HG03460 (cell line): ENCODE data around the gene CCL26.
A peak's percentile ranks its signal among the peaks of the same experiment; 100 is the strongest.
"Not testable (repeated sequence)": the region's sequence is repeated elsewhere in the genome, so short reads cannot be mapped to it uniquely, and the experiment has no call there.

Source experiments
- ATAC-seq: cut with Tn5 transposase; IDR thresholded peaks from one replicate; pipeline ENCODE4 v1.9.1; 2021; ENCODE audit not compliant: unreplicated experiment

CCL26 gene

DNA sequence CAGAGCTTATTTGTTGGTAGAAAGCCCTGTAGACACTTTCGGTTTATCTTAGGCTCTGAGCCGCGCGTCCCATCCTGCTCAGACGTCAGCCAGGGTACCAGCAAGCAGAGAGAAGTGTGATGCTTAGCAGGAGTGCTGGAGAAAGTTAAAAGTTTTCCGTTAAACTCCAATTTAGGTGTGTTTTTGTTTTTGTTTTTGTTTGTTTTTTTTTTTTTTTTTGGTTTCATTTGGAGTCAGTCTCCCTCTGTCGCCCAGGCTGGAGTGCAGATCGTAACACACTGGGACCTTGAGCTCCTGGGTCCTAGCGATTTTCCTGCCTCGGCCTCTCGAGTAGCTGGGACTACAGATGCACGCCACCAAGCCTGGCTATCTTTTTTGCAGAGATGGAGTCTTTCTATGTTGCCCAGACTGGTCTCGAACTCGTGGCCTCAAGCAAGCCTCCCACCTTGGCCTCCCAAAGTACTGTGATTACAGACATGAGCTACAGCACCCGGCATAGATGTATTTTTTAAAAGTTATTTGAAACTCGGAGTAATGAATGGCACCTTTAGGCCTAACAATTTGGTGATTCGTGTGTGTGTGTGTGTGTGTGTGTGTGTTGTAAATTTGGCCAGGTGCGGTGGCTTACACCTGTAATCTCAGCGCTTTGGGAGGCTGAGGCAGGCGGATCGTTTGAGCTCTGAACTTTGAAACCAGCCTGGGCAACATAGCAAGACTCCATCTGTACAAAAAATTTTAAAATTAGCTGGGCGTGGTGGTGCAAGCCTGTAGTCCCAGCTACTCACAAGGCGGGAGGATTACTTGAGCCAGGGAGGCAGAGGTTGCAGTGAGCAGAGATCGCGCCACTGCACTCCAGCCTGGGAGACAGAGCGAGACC, 32.0 kb downstream of the CCL26 start:
- ATAC-seq = peak; percentile 29

DNA sequence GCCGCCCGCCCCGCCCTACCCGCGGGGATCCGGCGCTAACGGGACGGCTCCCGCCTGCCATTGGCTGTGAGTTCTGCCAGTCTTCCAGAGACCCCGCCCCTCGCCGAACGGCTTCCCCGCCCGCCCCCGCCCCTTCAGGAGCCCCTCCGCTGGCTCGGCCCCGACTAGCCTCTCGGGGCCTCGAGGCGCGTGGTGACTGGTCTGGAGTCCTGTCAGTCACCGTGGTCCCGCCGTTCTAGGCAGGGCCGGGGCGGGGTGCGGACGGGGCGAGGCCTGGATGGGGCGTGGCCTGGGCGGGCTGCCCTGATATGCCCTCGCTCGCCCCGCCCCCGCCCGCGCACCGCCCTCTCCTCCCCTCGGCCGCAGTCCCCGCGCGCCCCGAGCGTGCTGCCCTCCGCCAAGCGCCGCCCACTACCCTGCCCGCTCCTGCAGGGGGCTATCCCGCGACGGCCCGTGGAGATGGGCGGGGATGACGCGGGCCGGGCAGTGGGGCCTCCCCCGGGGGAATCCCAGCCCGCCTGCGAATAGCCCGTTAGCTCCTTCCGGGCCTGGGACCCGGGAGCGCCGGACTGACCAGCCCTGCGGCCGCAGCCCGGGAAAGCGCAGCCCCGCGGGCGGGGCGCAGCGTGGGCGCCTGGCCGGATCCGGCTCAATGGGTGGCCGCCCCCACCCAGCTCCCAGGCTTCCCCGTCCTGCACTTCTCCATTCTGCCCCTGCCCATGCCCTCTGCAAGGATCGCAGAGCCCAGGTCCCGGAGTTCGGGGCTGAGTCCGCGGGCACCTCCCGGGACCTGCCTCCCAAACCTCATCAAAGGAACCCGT, 32.8 kb downstream of the CCL26 start:
- ATAC-seq = peak; percentile 92

DNA sequence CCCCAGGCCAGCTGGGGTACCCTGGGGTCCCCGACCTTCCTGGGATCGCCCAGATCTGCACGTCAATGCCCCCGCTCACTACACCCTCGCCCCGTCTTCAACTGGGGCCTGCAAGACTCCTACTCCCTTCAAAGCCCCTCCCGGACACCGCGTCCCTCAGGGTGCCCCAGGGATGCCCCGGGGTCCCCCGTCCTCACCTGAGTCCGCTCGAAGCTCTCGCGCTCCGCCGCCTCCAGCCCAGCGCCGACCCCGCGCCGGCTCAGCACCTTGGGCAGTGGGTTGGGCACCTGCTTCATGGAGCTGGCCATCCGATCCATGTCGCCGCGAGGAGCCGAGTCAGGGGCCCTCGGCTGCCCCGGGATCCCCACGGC, 33.4 kb downstream of the CCL26 start, which contains the start of gene HIP1:
TSS of gene HIP1 (minus strand) at position 338 of the 371 bp plus-strand sequence. CDS start at position 317, 21 bp downstream.
- ATAC-seq = no peak

DNA sequence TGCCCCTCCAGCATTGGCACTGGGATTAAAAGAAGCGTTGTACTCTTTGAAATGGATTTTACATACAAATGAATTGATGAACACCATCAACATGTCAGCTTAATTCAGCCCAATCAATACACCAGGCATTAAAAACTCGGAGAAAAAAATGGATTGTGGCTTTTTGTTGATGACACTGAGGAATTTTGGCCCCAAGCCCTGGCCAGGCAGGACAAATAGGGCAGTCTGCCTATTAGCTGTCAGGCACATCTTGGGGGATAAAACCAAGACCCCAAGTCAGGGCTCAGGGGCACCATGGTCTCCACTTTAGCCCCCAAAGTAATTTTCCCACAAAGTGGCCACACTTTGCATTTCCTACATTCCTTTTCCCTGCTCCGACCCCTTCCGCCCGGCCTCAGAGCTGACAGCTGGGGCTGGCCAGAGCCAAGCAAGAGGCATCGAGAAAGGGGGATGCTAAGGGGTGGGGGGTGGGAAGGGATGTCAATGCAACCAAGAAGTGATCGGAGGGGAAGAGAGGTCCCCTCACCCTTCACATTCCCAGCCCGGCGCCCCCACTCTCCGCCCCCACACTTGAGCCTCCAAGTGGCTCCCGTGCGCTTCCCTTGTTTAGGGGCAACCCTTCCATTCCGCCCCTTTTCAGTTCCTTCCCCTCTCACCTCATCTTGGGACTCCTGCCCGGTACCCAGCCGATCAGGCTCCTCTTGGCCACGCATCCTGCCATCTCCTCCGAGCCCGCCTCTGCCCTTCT, 34.0 kb downstream of the CCL26 start:
- ATAC-seq = no peak

DNA sequence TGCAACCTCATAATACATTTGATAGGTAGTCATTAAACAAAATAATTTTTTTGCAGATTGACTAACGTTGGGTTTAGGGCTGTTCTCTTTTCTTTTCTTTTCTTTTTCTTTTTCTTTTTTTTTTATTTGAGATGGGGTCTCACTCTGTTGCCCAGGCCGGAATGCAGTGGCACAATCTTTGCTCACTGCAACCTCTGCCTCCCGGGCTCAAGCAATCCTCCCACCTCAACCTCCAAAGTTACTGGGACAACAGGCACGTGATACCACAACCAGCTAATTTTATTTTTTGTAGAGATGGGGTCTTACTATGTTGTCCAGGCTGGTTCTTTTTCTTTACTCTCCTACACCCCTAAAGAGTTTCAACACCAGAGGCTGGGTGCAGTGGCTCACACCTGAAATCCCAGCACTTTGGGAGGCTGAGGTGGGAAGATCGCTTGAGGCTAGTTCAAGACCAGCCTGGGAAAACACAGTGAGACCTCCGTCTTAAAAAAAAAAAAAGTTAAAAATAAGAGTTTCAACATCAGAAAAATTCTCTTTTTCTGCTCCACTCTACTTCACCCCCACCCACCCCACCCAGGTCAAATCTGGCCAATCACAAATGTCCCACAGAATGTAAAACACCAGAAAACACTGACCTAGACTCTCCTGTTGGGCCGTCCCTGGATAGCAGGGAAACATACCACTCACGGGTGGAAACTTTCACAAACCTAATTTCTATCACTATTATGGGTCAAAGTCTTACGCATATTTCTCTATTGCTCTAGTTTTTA, 36.2 kb downstream of the CCL26 start:
- no peak for ATAC-seq

GRCh38 chr7:75734586-75735458, 37.2 kb downstream of the CCL26 start:
- ATAC-seq = no peak

- ATAC-seq = no peak
Measured at GRCh38 chr7:75732764-75733630, 39.0 kb downstream of the CCL26 start.

DNA sequence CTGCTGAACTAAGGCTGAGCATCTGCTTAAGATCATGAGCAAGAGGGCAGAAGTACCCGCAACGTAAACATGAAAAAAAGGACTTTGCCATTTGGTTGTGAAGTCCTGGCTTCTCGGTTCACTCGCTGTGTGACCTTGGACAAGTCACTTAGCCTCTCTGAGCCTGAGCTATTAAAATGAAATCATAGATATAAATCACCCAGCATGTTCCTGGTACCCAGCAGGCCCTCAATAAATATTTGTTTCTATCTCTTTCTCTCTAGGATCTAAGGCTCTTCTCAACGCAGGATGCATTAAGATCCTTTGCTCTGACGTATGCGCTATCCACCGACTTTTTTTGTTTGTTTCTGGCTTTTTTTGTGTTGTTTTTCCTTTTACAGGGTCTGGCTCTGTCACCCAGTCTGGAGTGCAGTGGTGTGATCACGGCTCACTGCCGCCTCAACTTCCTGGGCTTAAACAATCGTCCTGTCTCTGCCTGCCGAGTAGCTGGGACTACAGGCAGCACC, 39.9 kb downstream of the CCL26 start:
- no peak for ATAC-seq

DNA sequence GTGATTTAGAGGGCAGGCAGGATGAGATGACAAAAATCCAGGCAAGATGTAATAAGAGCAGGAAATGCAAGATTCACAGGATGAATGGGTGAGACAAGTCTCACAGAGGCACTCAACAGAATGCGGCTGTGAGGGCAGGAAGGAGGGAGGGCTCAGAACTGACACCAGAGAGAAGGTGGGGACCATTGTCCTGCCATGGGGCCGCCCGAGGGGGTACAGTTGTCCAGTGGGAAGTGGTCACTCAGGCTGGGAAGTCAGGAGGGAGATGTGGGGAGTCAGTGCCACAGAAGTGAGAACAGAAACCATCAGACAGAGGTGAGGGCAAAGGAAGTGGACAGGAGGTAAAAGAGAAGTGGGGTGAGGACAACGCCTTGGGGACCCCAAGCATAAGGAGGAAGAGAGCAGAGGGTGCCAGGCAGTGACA, 42.1 kb downstream of the CCL26 start:
- ATAC-seq = no peak

DNA sequence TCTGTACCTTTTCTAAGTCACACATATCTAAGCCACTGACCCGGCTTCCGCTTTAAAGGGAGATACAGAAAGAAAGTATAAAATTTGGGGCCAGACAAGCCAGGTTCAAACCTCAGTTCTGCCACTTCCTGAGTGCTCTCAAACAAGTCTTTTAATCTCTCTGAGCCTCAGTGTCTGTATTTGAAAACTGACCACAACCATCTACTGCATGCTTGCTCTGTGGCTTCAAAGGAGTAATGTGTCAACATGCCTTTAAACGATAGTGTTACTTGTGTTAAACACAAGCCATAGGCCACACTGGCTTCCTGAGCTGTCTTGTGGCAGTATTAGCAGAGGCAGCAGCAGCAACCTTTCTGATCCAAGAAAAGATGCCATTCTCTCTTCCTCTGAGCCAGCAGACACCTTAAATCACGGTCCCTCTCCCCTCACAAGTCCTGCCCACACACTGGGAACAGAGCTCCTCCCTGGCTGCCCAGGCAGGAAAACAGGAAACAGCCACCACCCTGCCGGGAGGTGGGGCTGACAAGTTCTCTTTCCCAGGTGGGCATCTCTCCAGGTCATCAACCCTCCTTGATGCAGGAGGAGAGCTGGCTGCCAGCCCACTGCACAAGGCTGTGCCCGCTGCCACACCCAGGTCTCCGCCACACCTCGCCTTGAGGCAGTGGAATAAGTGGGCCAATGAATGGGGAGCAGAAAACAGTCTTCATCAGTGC, 44.0 kb downstream of the CCL26 start:
- ATAC-seq = no peak

GRCh38 chr7:75727351-75727750, 44.7 kb downstream of the CCL26 start:
- not testable (repeated sequence) for ATAC-seq

- no peak for ATAC-seq
Measured at GRCh38 chr7:75725306-75725705, 46.7 kb downstream of the CCL26 start.

GRCh38 chr7:75723444-75723843, 48.6 kb downstream of the CCL26 start:
- no peak for ATAC-seq

DNA sequence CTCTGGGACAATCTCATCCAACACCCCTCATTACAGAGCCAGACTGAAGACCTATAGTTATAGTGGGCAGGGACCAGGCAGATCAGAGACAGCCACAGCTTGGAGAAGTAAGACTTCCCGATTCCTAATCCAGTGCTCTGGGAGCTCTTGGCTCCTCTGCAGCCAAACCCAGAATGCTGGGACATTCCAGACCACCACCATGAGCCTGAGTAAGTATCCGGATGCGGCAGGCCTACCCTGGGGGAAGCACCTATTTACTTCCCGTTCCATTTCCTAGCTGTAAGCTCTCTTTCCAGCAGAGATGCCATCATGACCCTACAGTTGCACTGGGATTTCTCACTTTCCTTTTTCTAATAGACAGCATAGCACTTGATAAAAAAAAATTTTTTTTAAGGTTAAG, 49.6 kb downstream of the CCL26 start:
- ATAC-seq = no peak

GRCh38 chr7:75721922-75722321, 50.1 kb downstream of the CCL26 start:
- ATAC-seq = not testable (repeated sequence)

- no peak for ATAC-seq
Measured at GRCh38 chr7:75721426-75721825, 50.6 kb downstream of the CCL26 start.

DNA sequence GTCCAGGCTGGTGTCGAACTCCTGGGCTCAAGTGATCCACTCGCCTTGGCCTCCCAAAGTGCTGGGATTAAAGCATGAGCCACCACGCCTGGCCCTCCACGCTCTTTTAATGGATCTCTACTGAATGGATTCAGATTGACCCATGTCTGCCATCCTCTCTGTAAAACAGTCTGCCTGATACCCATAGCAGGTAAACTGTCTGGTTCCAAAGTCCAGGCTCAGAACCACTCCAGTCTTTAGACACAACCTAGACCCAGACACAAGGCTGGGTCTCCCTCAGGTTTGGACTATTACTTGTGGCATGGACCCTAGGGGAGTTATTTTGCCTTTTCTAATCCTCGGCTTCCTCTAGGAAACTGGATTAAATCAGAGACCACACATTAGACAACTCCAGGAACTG, 52.4 kb downstream of the CCL26 start:
- ATAC-seq = no peak
